Epithelial cell of proximal tubule (primary cell): Measurements from ENCODE around the gene TADA2A. TPM values are rescaled to one million over a fixed set of nuclear protein-coding genes. Genes with fewer than 3 reads are reported as not detected.

Experiments used
- DNase-seq: peaks from one replicate; pipeline ENCODE4 v3.0.0-alpha.2; 2011; ENCODE audit warnings: low read depth
- H3K4me3 ChIP-seq: 2 replicates; pipeline ENCODE4 v1.5.1; 2011; ENCODE audit warnings: low read depth, mild to moderate bottlenecking, low read length
- total RNA-seq: library from RNA; depleted of rRNA; stranded (reverse); fragments of >200 nt; gene quantifications from 2 replicates; pipeline ENCODE4 v1.2.3, GENCODE V29; 2015
- TF ChIP-seq, protein P1 (sequence below): conservative IDR thresholded peaks from 2 replicates; pipeline ENCODE4 v1.5.1; 2012; ENCODE audit warnings: low read depth, mild to moderate bottlenecking, low read length

TADA2A gene
- total RNA-seq, 1 donor from 2014 or later: 10.4 TPM

DNA sequence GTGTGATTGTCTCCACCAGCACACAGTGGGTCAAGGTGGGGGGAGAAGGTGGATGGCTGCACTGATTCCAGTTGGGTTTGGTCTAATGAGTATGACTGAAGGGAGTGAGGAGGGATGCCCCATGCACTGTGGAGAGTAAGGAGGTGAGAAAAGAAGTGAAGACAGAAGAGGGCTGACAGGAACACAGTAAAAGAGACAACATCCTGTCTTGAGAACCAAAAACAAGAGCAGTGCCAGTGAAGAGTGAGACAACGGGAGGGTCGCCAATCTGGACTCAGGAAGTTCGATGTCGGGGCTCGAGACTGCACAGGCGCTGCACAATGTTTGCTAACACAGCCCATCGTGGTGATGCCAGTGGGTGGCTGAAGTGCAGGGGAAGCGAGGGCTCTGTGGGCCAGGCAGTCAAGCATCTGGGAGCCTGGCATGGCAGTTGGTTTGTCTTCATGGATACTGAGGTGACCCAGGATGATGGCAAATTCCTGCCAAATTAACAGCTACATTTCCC lies 117.1 kb downstream of the TADA2A start:
- H3K4me3 ChIP-seq: no peak overlapping the region
- TF ChIP-seq, protein P1, sequence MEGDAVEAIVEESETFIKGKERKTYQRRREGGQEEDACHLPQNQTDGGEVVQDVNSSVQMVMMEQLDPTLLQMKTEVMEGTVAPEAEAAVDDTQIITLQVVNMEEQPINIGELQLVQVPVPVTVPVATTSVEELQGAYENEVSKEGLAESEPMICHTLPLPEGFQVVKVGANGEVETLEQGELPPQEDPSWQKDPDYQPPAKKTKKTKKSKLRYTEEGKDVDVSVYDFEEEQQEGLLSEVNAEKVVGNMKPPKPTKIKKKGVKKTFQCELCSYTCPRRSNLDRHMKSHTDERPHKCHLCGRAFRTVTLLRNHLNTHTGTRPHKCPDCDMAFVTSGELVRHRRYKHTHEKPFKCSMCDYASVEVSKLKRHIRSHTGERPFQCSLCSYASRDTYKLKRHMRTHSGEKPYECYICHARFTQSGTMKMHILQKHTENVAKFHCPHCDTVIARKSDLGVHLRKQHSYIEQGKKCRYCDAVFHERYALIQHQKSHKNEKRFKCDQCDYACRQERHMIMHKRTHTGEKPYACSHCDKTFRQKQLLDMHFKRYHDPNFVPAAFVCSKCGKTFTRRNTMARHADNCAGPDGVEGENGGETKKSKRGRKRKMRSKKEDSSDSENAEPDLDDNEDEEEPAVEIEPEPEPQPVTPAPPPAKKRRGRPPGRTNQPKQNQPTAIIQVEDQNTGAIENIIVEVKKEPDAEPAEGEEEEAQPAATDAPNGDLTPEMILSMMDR: no peak
- no peak for DNase-seq

DNA sequence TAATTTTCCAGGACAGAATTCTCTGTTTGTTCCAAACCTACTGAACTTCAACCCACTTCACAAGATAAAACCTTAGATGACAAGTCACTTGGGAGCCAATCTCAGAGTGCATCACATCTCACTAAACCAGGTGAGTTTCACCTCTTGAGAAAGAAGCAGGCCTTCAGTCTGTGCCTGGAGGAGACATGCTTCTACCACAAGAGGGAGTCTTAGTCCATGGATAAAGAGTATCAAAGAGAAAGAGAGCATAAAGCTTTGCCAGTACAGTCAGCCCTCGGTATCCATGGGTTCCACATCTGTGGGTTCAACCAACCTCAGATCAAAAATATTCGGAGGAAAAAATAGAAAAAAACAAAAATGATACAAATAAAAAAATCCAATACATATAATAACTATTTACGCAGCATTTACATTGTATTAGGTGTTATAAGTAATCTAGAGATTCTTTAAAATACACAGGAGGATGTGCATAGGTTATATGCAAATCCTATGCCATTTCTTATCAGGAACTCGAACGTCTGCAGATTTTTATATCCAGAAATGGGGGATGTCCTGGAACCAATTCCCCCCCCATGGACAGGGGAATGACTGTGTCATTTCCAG lies 120.7 kb downstream of the TADA2A start:
- no peak overlapping the region for H3K4me3 ChIP-seq
- peak; percentile 15 for DNase-seq
- TF ChIP-seq, protein P1: peak; percentile 89

Other genes starting within 250 kb of the TADA2A start
- gene C17orf78, start 30.9 kb upstream of the TADA2A start, total RNA-seq: not detected in 2 replicates
- gene ACACA, start 50 bp upstream of the TADA2A start, total RNA-seq: 26.4 and 45.4 TPM in 2 replicates
- gene DUSP14, start 83.0 kb downstream of the TADA2A start, total RNA-seq: 29.2 and 87.7 TPM in 2 replicates
- gene SYNRG, start 202.5 kb downstream of the TADA2A start, total RNA-seq: 10.4 and 11.0 TPM in 2 replicates
- 34.5 and 40.2 TPM in 2 replicates for gene DDX52, start 236.6 kb downstream of the TADA2A start, total RNA-seq